Measurements from ENCODE around the gene TP53AIP1. TPM values are rescaled to one million over a fixed set of nuclear protein-coding genes. Genes with fewer than 3 reads are reported as not detected.

TP53AIP1 gene
- total and polyA plus RNA-seq, 9 of the 15 experiments (the other 6 are each of a cell fraction or from before 2014, with no cell fraction given) = not detected

DNA sequence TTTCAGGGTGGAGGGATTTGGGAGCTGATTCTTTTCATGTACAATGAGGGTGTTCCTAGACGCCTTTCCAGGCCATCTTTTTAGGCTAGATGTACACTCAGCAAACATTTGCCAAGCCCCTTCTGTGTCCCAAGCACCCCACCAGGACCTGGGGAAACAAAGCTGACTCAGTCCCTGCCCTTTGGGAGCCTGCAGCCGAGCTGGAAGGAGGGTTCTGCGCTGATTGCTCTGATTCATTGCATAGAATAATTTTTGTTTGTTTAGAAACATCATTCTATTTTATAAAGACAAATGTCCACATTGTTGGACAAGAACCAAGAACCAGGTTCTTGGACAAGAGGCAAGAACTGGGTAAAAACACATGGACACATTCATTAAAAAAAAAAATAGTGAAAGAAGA is 16.7 kb downstream of the TP53AIP1 start:
- Histone ChIP-seq H3K4me1 (replicated peaks in 1 of 2; ENCODE audit: control insufficient read depth in 2 of 2, insufficient read depth in 2 of 2, low read length in 2 of 2) (no peaks in the 10 kb centered on the region), H3K27me3 (ENCODE audit: control insufficient read depth in 2 of 2, insufficient read depth in 2 of 2, low read length in 2 of 2) (peaks cover 0 to 13% of the 10 kb centered on the region in 2 experiments; a peak in 2 of 5 replicates), H3K79me2 (ENCODE audit: control insufficient read depth, insufficient read depth, low read length) (no peaks in the 10 kb centered on the region), H3K9me1 (ENCODE audit: control insufficient read depth, insufficient read depth, low read length) (no peaks in the 10 kb centered on the region), H3K4me3 (no peak overlapping the region), H3K27ac (ENCODE audit: extremely low read depth, low read depth, low read length) (no peak overlapping the region), H3K9ac (ENCODE audit: insufficient read depth in 1 of 2, low read depth in 2 of 2, low read length in 2 of 2) (no peak overlapping the region), H3K36me3 (ENCODE audit: control insufficient read depth, insufficient read depth, low read length) (no peaks in the 10 kb centered on the region), H3K4me2 (ENCODE audit: insufficient read depth, low read length) (no peak overlapping the region), H3K9me3 (replicated peaks; ENCODE audit: control insufficient read depth, insufficient read depth, low read depth, low read length) (no peaks in the 10 kb centered on the region), H4K20me1 (replicated peaks; ENCODE audit: control insufficient read depth, insufficient read depth, low read length) (no peaks in the 10 kb centered on the region), H2AFZ (ENCODE audit: low read depth, low read length) (no peak overlapping the region)
- intact Hi-C loops (cut with micrococcal nuclease) (no loop called here), in situ Hi-C loops (cut with MboI) (no loop called here)
- CTCF ChIA-PET (ENCODE audit: low intra/inter-chr PET ratio) = no interaction called here
- 0% methylated on average over 3 of the region's 3 CpGs for WGBS (ENCODE audit: insufficient coverage, low coverage, missing lambda C conversion rate)
- POLR2A ChIA-PET = interaction anchor here (0.6 kb wide), 1 partner anchor 13 kb away, joined by 3 read pairs; no protein-coding TSS in a partner anchor
- no TSS peak for BruUV-seq (replicated peaks)
- TF ChIP-seq ZNF778 (CRISPR knock-in tag; IDR thresholded peaks at IDR 0.05) (no peak), ZNF175 (CRISPR knock-in tag; IDR thresholded peaks at IDR 0.05; ENCODE audit: low read depth) (no peak), ZNF282 (CRISPR knock-in tag; IDR thresholded peaks at IDR 0.05) (no peak), SRSF3 (IDR thresholded peaks at IDR 0.05; ENCODE audit: insufficient read depth, low read length) (no peak), ZNF232 (CRISPR knock-in tag; IDR thresholded peaks at IDR 0.05) (no peak), ZNF3 (CRISPR knock-in tag; IDR thresholded peaks at IDR 0.05) (no peak), PHB2 (IDR thresholded peaks at IDR 0.05; ENCODE audit: low read depth) (no peak), CSDE1 (IDR thresholded peaks at IDR 0.05) (no peak), CTBP1 (IDR thresholded peaks at IDR 0.05; ENCODE audit: borderline replicate concordance) (no peak), SP1 (CRISPR knock-in tag; IDR thresholded peaks at IDR 0.05) (no peak), ARNT (IDR thresholded peaks at IDR 0.05) (no peak), HEY1 (CRISPR knock-in tag; IDR thresholded peaks at IDR 0.05; ENCODE audit: borderline replicate concordance) (no peak), ARID1B (IDR thresholded peaks at IDR 0.05) (no peak), CBFB (CRISPR knock-in tag; IDR thresholded peaks at IDR 0.05) (no peak)
- TF ChIP-seq, protein P1, sequence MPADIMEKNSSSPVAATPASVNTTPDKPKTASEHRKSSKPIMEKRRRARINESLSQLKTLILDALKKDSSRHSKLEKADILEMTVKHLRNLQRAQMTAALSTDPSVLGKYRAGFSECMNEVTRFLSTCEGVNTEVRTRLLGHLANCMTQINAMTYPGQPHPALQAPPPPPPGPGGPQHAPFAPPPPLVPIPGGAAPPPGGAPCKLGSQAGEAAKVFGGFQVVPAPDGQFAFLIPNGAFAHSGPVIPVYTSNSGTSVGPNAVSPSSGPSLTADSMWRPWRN (IDR thresholded peaks at IDR 0.05; ENCODE audit: low read depth) = no peak
- TF ChIP-seq, protein P2, sequence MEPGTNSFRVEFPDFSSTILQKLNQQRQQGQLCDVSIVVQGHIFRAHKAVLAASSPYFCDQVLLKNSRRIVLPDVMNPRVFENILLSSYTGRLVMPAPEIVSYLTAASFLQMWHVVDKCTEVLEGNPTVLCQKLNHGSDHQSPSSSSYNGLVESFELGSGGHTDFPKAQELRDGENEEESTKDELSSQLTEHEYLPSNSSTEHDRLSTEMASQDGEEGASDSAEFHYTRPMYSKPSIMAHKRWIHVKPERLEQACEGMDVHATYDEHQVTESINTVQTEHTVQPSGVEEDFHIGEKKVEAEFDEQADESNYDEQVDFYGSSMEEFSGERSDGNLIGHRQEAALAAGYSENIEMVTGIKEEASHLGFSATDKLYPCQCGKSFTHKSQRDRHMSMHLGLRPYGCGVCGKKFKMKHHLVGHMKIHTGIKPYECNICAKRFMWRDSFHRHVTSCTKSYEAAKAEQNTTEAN (CRISPR knock-in tag; IDR thresholded peaks at IDR 0.05) = no peak
- TF ChIP-seq, protein P3, sequence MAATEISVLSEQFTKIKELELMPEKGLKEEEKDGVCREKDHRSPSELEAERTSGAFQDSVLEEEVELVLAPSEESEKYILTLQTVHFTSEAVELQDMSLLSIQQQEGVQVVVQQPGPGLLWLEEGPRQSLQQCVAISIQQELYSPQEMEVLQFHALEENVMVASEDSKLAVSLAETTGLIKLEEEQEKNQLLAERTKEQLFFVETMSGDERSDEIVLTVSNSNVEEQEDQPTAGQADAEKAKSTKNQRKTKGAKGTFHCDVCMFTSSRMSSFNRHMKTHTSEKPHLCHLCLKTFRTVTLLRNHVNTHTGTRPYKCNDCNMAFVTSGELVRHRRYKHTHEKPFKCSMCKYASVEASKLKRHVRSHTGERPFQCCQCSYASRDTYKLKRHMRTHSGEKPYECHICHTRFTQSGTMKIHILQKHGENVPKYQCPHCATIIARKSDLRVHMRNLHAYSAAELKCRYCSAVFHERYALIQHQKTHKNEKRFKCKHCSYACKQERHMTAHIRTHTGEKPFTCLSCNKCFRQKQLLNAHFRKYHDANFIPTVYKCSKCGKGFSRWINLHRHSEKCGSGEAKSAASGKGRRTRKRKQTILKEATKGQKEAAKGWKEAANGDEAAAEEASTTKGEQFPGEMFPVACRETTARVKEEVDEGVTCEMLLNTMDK (IDR thresholded peaks at IDR 0.05; ENCODE audit: borderline replicate concordance, insufficient read depth, low read depth, low read length, poor library complexity, severe bottlenecking) = no peak
- TF ChIP-seq, protein P4, sequence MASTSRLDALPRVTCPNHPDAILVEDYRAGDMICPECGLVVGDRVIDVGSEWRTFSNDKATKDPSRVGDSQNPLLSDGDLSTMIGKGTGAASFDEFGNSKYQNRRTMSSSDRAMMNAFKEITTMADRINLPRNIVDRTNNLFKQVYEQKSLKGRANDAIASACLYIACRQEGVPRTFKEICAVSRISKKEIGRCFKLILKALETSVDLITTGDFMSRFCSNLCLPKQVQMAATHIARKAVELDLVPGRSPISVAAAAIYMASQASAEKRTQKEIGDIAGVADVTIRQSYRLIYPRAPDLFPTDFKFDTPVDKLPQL (IDR thresholded peaks at IDR 0.05; ENCODE audit: extremely low read depth, insufficient read length) = no peak
- TF ChIP-seq, protein P5, sequence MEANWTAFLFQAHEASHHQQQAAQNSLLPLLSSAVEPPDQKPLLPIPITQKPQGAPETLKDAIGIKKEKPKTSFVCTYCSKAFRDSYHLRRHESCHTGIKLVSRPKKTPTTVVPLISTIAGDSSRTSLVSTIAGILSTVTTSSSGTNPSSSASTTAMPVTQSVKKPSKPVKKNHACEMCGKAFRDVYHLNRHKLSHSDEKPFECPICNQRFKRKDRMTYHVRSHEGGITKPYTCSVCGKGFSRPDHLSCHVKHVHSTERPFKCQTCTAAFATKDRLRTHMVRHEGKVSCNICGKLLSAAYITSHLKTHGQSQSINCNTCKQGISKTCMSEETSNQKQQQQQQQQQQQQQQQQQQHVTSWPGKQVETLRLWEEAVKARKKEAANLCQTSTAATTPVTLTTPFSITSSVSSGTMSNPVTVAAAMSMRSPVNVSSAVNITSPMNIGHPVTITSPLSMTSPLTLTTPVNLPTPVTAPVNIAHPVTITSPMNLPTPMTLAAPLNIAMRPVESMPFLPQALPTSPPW (CRISPR knock-in tag; IDR thresholded peaks at IDR 0.05) = no peak
- ATAC-seq = no peak
- FAIRE-seq = no peak
- no peak for DNase-seq (ENCODE audit: extremely low read depth in 1 of 4, low spot score in 3 of 4)

Data from K562 (cell line).